RWPE2 (cell line): ENCODE results near the gene FGFRL1.
A peak's percentile ranks its signal among the peaks of the same experiment; 100 is the strongest.

ENCODE experiments used
- ATAC-seq: fragments of 200-7000 bp; cut with Tn5 transposase; 3 replicates; pipeline ENCODE4 v1.9.1; 2021; ENCODE audit warnings: low read depth
- DNase-seq: peaks from one replicate; pipeline ENCODE4 v3.0.0-alpha.2; 2020; ENCODE audit warnings: low spot score
- H3K27ac ChIP-seq: fragments of 450-650 bp; 2 replicates; pipeline ENCODE4 v1.5.1; 2017; ENCODE audit warnings: mild to moderate bottlenecking; ENCODE audit not compliant: poor library complexity, severe bottlenecking
- H3K27me3 ChIP-seq: fragments of 250-450 bp; sonication (Bioruptor Pico); 2 replicates; pipeline ENCODE4 v1.5.1; 2021; ENCODE audit warnings: mild to moderate bottlenecking, moderate library complexity; ENCODE audit not compliant: insufficient read depth, poor library complexity, severe bottlenecking
- H3K36me3 ChIP-seq: fragments of 250-450 bp; sonication (Bioruptor Pico); 2 replicates; pipeline ENCODE4 v1.5.1; 2020; ENCODE audit warnings: low read depth, mild to moderate bottlenecking, moderate library complexity
- H3K4me1 ChIP-seq: fragments of 250-450 bp; sonication (Bioruptor Pico); 2 replicates; pipeline ENCODE4 v1.5.1; 2021; ENCODE audit warnings: mild to moderate bottlenecking, moderate library complexity; ENCODE audit not compliant: insufficient read depth, poor library complexity, severe bottlenecking
- H3K4me3 ChIP-seq: fragments of 250-450 bp; sonication (Bioruptor Pico); 2 replicates; pipeline ENCODE4 v1.5.1; 2021; ENCODE audit warnings: mild to moderate bottlenecking, moderate library complexity; ENCODE audit not compliant: severe bottlenecking
- H3K9me3 ChIP-seq: fragments of 250-450 bp; sonication (Bioruptor Pico); 2 replicates; pipeline ENCODE4 v1.5.1; 2021; ENCODE audit warnings: mild to moderate bottlenecking, moderate library complexity; ENCODE audit not compliant: severe bottlenecking
- CTCF ChIP-seq: fragments of 450-650 bp; IDR thresholded peaks from one replicate; pipeline ENCODE4 v1.5.1; 2017; ENCODE audit warnings: mild to moderate bottlenecking, moderate library complexity; ENCODE audit not compliant: poor library complexity, severe bottlenecking

FGFRL1 gene

GRCh38 chr4:1047976-1048772 is 36.7 kb downstream of the FGFRL1 start:
- ATAC-seq (no peak), DNase-seq (peak; percentile 59)
- Histone ChIP-seq H3K27ac (no peak overlapping the region), H3K4me3 (no peak overlapping the region), H3K4me1 (peaks cover 9% of the 10 kb centered on the region), H3K27me3 (peaks cover 28% of the 10 kb centered on the region), H3K9me3 (no peaks in the 10 kb centered on the region), H3K36me3 (no peaks in the 10 kb centered on the region)
- TF ChIP-seq CTCF: no peak

- H3K27me3 ChIP-seq: peaks cover 29% of the 10 kb centered on the region
Measured at GRCh38 chr4:1048773-1049590, 37.6 kb downstream of the FGFRL1 start.

GRCh38 chr4:1049591-1049905 is 38.1 kb downstream of the FGFRL1 start:
- DNase-seq: peak; percentile 61
- Histone ChIP-seq H3K27me3 (peaks cover 28% of the 10 kb centered on the region), H3K27ac (no peak overlapping the region), H3K9me3 (no peaks in the 10 kb centered on the region), H3K4me1 (peaks cover 2% of the 10 kb centered on the region), H3K4me3 (no peak overlapping the region), H3K36me3 (no peaks in the 10 kb centered on the region)
- no peak for TF ChIP-seq CTCF
- ATAC-seq: no peak

More at GRCh38 chr4:1048773-1049590, 37.6 kb downstream of the FGFRL1 start:
- Histone ChIP-seq H3K4me1 (peaks cover 4% of the 10 kb centered on the region), H3K36me3 (no peaks in the 10 kb centered on the region), H3K4me3 (no peak overlapping the region), H3K27ac (no peak overlapping the region), H3K9me3 (no peaks in the 10 kb centered on the region)
- TF ChIP-seq CTCF: no peak
- DNase-seq: peak; percentile 47
- ATAC-seq: no peak

GRCh38 chr4:1050486-1051213 is 39.2 kb downstream of the FGFRL1 start:
- DNase-seq (peak; percentile 41), ATAC-seq (no peak)
- no peak for TF ChIP-seq CTCF
- Histone ChIP-seq H3K27ac (no peak overlapping the region), H3K36me3 (no peaks in the 10 kb centered on the region), H3K27me3 (peaks cover 21% of the 10 kb centered on the region), H3K9me3 (no peaks in the 10 kb centered on the region), H3K4me3 (no peak overlapping the region), H3K4me1 (no peaks in the 10 kb centered on the region)
